Ovary (tissue), 9 donors: ENCODE measurements around the gene SYNGR4. TPM values are rescaled to one million over a fixed set of nuclear protein-coding genes. Genes with fewer than 3 reads are reported as not detected.

Experiments used
- DNase-seq, 5 donors: peaks; one replicate each; pipeline ENCODE4 v3.0.0-alpha.2; 2019 to 2020
- H3K27ac ChIP-seq, 2 donors: fragments of 200-600 bp; one replicate each; pipeline versions ENCODE4 v1.5.1 to v1.8.0; 2019 to 2022
- H3K27me3 ChIP-seq: fragments of 200-600 bp; one replicate; pipeline ENCODE4 v1.8.0; 2022
- H3K36me3 ChIP-seq: fragments of 200-600 bp; sonication (generic); one replicate; pipeline ENCODE4 v1.5.1; 2019
- H3K4me1 ChIP-seq: one replicate; pipeline ENCODE4 v1.8.1; 2013; ENCODE audit warnings: mild to moderate bottlenecking, moderate library complexity; ENCODE audit not compliant: insufficient read depth
- H3K4me3 ChIP-seq: fragments of 200-600 bp; sonication (generic); one replicate; pipeline ENCODE4 v1.5.1; 2017
- H3K9me3 ChIP-seq, 2 donors: fragments of 200-600 bp in 1 of 2; sonication (generic) in 1 of 2; one replicate each; pipeline versions ENCODE4 v1.5.1 to v1.8.1; 2013 to 2019; ENCODE audit warnings: mild to moderate bottlenecking in 1 of 2, moderate library complexity in 1 of 2
- EP300 ChIP-seq: sonication (generic); formaldehyde crosslinking; IDR thresholded peaks from one replicate; pipeline ENCODE4 v1.6.1; 2017; ENCODE audit warnings: antibody characterized with exemption
- POLR2A ChIP-seq: fragments of 450-650 bp; IDR thresholded peaks from one replicate; pipeline ENCODE4 v1.6.1; 2017; ENCODE audit warnings: antibody characterized with exemption, mild to moderate bottlenecking, moderate library complexity
- WGBS, 3 donors: extraction: QIAGEN DNeasy Blood & Tissue Kit in 1 of 3; methylation state at CpG; one replicate each; pipeline versions ENCODE4 v1.1.5 to v1.1.7; 2013 to 2017; 5-methylcytosine and 5-hydroxymethylcytosine counted together
- intact Hi-C, 4 donors: fragments of 100-400 bp; cut with DNase I; formaldehyde crosslinking; loops; one replicate each; pipeline versions ENCODE4 v1.11.0 to v1.15.1; 2022 to 2023
- polyA plus RNA-seq, 2 donors: library from polyadenylated mRNA; stranded (reverse); fragments of 200-250 nt in 1 of 2; fragments of 350-450 nt in 1 of 2; fragmentation: Illumina TruSeq in 1 of 2; extraction: RNeasy Lipid Tissue Mini Kit (QIAGEN cat#74804) in 1 of 2; gene quantifications; one replicate each; pipeline ENCODE4 v1.2.3, GENCODE V29; 2013 to 2014
- total RNA-seq, 7 donors: library from RNA; depleted of rRNA in 2 of 7; stranded (reverse); fragments of >200 nt in 2 of 7; fragmentation: NEBNext Ultra II Directional in 3 of 7; extraction: Animal tissue kit (Norgen Biotek cat#: 25700) in 3 of 7; gene quantifications; one replicate each; pipeline versions ENCODE4 v1.1.0 to v1.2.4, GENCODE V29; 2016 to 2023
- TF ChIP-seq, protein P1 (sequence below), 3 donors: fragments of 450-650 bp in 2 of 3; fragments of 200-600 bp in 1 of 3; IDR thresholded peaks; one replicate each; pipeline versions ENCODE4 v1.5.1 to v1.8.0; 2016 to 2022; ENCODE audit warnings: antibody characterized with exemption in 3 of 3, mild to moderate bottlenecking in 1 of 3
- donor health status: DM: no; HTN: no; CAD: no; lungs with moderate emphysema.
- donor health status: DM: no; HTN: no; CAD: no.
- donor health status: Bipolar disorder and iron deficiency.
- donor health status: DM: yes; HTN: yes; CAD: no.
- donor health status: DM: no; HTN: no; CAD: no.
- donor health status: DM: yes; HTN: yes; CAD: no.

Gene SYNGR4
- total and polyA plus RNA-seq, 9 donors = not detected

DNA sequence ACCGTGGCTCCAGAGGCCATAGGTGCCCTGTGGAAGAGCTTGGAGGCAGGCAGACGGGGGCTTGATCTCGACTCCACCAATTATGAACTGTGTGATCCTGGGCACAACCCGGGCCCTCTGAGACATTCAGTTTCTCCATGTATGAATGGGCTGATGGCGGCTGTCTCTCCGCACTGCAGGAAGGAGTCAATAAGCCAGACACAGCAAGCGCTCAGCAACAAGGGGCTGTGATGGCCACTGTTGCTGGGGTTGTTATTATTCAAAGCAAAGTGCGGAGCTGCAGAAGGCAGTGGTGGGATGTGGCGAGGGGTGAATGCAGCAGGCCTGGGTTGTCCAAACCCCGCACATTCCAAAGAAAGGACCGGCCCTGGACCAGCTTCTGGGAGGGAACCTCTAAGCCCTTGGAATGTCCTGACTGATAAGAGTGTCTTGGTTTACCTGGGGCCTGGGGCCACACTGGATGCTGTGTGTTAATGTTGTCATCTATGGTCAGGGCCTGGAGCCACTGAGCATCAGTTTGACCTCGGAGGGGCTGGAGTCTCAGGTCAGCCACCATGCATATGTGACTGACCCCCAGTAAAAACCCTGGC, 8.7 kb upstream of the SYNGR4 start:
- H3K9me3 ChIP-seq = no peaks in the 10 kb centered on the region
- no peak overlapping the region for H3K27ac ChIP-seq
- H3K4me3 ChIP-seq = no peak overlapping the region
- WGBS, 3 donors = 85 to 89% (median 86%) methylated on average over 12 of the region's 12 CpGs
- intact Hi-C loops = no loop called here
- no peaks in the 10 kb centered on the region for H3K36me3 ChIP-seq
- H3K4me1 ChIP-seq = no peaks in the 10 kb centered on the region
- no peaks in the 10 kb centered on the region for H3K27me3 ChIP-seq
- no peak for DNase-seq
- TF ChIP-seq EP300 (no peak), POLR2A (no peak)
- TF ChIP-seq, protein P1, sequence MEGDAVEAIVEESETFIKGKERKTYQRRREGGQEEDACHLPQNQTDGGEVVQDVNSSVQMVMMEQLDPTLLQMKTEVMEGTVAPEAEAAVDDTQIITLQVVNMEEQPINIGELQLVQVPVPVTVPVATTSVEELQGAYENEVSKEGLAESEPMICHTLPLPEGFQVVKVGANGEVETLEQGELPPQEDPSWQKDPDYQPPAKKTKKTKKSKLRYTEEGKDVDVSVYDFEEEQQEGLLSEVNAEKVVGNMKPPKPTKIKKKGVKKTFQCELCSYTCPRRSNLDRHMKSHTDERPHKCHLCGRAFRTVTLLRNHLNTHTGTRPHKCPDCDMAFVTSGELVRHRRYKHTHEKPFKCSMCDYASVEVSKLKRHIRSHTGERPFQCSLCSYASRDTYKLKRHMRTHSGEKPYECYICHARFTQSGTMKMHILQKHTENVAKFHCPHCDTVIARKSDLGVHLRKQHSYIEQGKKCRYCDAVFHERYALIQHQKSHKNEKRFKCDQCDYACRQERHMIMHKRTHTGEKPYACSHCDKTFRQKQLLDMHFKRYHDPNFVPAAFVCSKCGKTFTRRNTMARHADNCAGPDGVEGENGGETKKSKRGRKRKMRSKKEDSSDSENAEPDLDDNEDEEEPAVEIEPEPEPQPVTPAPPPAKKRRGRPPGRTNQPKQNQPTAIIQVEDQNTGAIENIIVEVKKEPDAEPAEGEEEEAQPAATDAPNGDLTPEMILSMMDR (IDR thresholded peaks at IDR 0.05) = no peak

DNA sequence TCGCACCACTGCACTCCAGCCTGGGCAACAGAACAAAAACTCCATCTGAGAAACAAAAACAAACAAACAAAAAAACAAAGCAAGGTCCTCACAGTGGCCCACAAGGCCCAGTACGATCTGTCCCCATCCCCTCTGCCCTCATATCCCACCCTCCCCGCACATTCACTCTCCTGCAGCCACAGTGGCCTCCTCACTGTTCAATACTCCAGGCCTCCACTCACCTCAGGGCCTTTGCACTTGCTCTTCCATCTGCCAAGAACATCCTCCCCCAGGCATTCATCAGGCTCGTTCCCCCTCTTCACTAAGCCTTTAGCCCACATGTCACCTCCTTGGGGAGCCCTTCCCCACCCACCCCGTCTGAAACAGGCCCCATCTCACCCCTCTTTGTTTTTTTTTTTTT, 5.0 kb upstream of the SYNGR4 start:
- TF ChIP-seq EP300 = no peak
- no peak for TF ChIP-seq POLR2A
- TF ChIP-seq, protein P1 (IDR thresholded peaks at IDR 0.05) = no peak

DNA sequence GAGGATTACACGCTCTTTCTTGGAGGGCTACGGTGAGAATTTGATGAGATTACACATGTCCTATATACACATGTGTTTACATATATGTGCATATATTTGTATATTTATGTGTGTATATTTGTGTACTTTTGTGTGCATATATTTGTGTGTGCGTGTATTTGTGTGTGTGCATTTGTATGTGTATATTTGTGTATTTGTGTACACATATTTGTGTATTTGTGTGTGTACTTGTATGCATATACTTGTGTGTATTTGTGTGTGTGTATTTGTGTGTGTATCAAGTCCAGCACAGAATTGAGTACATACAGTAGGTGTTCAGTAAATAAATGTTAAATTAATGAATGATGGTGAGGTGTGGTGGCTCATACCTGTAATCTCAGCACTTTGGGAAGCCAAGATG, 2.3 kb upstream of the SYNGR4 start:
- 93 to 96% (median 95%) methylated on average over 3 of the region's 3 CpGs for WGBS, 3 donors
- H3K9me3 ChIP-seq = no peaks in the 10 kb centered on the region
- TF ChIP-seq POLR2A = no peak
- TF ChIP-seq, protein P1 (IDR thresholded peaks at IDR 0.05) = no peak
- TF ChIP-seq EP300 = no peak
- H3K27me3 ChIP-seq = no peaks in the 10 kb centered on the region
- intact Hi-C loops = no loop called here
- no peaks in the 10 kb centered on the region for H3K36me3 ChIP-seq
- H3K27ac ChIP-seq = no peak overlapping the region
- H3K4me1 ChIP-seq = peaks cover 3% of the 10 kb centered on the region
- no peak for DNase-seq
- H3K4me3 ChIP-seq = no peak overlapping the region

More for the DNA sequence above, 5.0 kb upstream of the SYNGR4 start:
- Histone ChIP-seq H3K27ac (no peak overlapping the region), H3K36me3 (no peaks in the 10 kb centered on the region), H3K4me3 (no peak overlapping the region), H3K27me3 (no peaks in the 10 kb centered on the region), H3K4me1 (no peaks in the 10 kb centered on the region), H3K9me3 (no peaks in the 10 kb centered on the region)
- intact Hi-C loops = no loop called here
- 91 to 95% (median 94%) methylated on average over 5 of the region's 5 CpGs for WGBS, 3 donors
- no peak for DNase-seq

DNA sequence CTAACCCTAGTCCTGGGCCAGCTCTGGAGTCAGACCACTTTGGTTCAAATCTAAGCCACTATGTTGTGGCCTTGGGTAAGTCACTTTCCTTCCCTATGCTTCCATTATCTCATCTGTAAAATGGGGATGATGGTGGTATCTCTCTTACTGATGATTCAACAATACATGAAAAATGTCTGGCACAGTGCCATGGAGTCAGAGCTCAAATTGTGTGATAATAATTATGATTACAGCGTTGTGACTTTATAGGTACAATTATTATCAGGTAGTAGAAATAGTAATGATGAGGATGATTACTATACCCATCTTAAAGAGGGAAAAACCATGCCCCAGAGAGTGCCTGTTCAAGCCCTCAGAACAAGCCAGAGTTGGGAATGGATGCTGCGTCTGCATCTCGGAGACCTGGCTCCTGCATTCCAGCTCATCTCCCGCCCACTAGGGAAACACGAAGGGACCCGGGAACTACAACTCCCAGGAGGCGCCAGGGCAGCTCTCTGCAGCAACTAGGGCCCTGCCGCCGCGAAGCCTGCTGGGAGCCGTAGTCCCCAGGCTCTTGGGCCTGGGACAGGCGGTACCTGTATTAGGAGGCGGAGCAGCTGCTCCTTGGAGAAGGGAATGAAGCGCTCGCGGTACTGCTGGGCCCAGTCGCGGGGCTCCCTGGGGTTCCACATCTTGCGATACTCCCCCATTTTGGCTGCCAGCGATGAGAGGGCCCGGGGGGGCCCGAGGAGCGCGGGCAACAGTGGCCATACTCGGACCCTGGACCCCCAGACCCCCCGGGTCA, 1.3 kb upstream of the SYNGR4 start:
- H3K27me3 ChIP-seq = no peaks in the 10 kb centered on the region

More for the DNA sequence above, 1.3 kb upstream of the SYNGR4 start:
- Histone ChIP-seq H3K4me3 (peak overlapping the region; percentile 74), H3K9me3 (no peaks in the 10 kb centered on the region), H3K27ac (peak overlapping the region; percentile 89 to 97), H3K36me3 (no peaks in the 10 kb centered on the region), H3K4me1 (peaks cover 3% of the 10 kb centered on the region)
- TF ChIP-seq EP300 = no peak
- no peak for TF ChIP-seq POLR2A
- TF ChIP-seq, protein P1 (IDR thresholded peaks at IDR 0.05) = no peak
- DNase-seq = peak; percentile 94 to 96 (median 95)
- intact Hi-C loops = no loop called here
- WGBS, 3 donors = 3% methylated on average over 24 to 26 of the region's 26 CpGs
